Cardiac muscle cell (in vitro differentiated cells and primary cell): ENCODE results near the gene PRKCA. TPM values are rescaled to one million over a fixed set of nuclear protein-coding genes. Genes with fewer than 3 reads are reported as not detected.

ENCODE experiments used
- DNase-seq, 2 donors: peaks; one replicate each; pipeline versions ENCODE4 v3.0.0 to v3.0.0-alpha.2; 2010 to 2017; ENCODE audit warnings: low read depth in 1 of 2, low spot score in 1 of 2
- H3K27ac ChIP-seq: fragments of 200-600 bp; sonication (generic); 2 replicates; pipeline ENCODE4 v1.5.1; 2016
- H3K27me3 ChIP-seq: fragments of 200-600 bp; sonication (generic); 2 replicates; pipeline ENCODE4 v1.6.0; 2016; ENCODE audit warnings: control low read depth
- H3K36me3 ChIP-seq: fragments of 200-600 bp; sonication (generic); 2 replicates; pipeline ENCODE4 v1.5.1; 2016; ENCODE audit warnings: control low read depth
- H3K4me1 ChIP-seq: fragments of 200-600 bp; sonication (generic); 2 replicates; pipeline ENCODE4 v1.8.1; 2017; ENCODE audit warnings: low read depth, mild to moderate bottlenecking, mixed run types
- H3K4me3 ChIP-seq: fragments of 200-600 bp; sonication (generic); 2 replicates; pipeline ENCODE4 v1.5.1; 2016; ENCODE audit warnings: mild to moderate bottlenecking
- H3K9me3 ChIP-seq: fragments of 200-600 bp; sonication (generic); 2 replicates; pipeline ENCODE4 v1.5.1; 2017; ENCODE audit warnings: low read depth, mild to moderate bottlenecking, control low read depth
- CTCF ChIP-seq: IDR thresholded peaks from 2 replicates; pipeline ENCODE4 v1.5.1; 2012; ENCODE audit warnings: low read depth, mild to moderate bottlenecking, low read length
- polyA plus RNA-seq: library from polyadenylated mRNA; unstranded; fragments of >200 nt; fragmentation: Nextera tagmentation; extraction: Ambion mirVana; gene quantifications from 2 replicates; pipeline ENCODE4 v1.2.1, GENCODE V29; 2016
- total RNA-seq: library from RNA; depleted of rRNA; stranded (reverse); fragments of >200 nt; gene quantifications from 2 replicates; pipeline ENCODE4 v1.2.3, GENCODE V29; 2016

Gene PRKCA
- total and polyA plus RNA-seq, 2 experiments from 2014 or later = 3.1 to 10.3 TPM

- H3K27me3 ChIP-seq = no peaks in the 10 kb centered on the region
- no peaks in the 10 kb centered on the region for H3K9me3 ChIP-seq
- no peaks in the 10 kb centered on the region for H3K36me3 ChIP-seq
- H3K4me1 ChIP-seq = peaks cover 38% of the 10 kb centered on the region
- TF ChIP-seq CTCF = no peak
- H3K4me3 ChIP-seq = no peak overlapping the region
- DNase-seq = peak in 1 of 2 donors; percentile 36
- no peak overlapping the region for H3K27ac ChIP-seq
These were observed 414.0 kb downstream of the PRKCA start for GRCh38 chr17:66716236-66717026.

DNA sequence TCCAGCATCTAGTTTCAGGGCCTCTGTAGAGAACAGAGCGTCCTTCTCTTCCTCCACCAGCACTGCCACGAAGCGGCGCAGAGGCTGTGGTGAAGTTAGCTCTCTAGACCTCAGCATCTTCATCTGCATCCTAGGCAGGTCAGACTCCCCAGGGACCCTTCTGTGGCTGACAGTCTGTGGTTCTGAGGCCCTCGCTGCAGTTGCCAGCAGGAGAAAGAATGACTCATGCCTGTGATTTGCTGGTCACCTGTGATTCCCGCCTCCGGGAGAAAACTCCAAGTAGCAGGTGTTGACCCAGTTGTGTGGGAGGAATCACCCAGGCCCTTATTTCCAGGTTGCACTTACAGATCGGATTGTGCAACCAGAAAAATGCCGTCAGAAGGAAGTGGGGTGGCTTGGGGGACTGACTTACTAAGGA is 415.2 kb downstream of the PRKCA start:
- no peak for TF ChIP-seq CTCF

DNA sequence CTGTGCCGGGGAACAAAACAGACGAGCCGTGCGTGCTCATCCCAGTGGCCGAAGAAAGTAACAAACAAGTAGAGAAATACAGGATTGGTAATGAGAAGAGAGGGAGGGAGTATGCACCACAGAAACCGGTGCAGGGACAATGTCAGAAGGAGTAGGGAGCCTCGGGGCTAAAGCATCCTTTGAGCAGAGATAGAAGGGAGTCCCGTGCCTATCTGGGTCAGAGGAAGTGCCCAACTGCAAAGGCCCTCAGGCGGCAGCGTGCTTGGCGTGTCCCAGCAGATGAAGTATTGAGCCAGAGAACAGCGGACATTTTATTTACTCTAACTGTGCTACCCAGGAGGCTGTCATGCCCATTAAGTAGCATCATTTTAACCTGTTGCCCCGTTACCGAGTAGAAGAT is 417.6 kb downstream of the PRKCA start:
- no peaks in the 10 kb centered on the region for H3K9me3 ChIP-seq
- no peak for TF ChIP-seq CTCF
- H3K4me3 ChIP-seq = no peak overlapping the region
- H3K4me1 ChIP-seq = peaks cover 6% of the 10 kb centered on the region
- H3K36me3 ChIP-seq = no peaks in the 10 kb centered on the region
- no peak overlapping the region for H3K27ac ChIP-seq
- H3K27me3 ChIP-seq = no peaks in the 10 kb centered on the region
- no peak for DNase-seq

More for the DNA sequence above, 415.2 kb downstream of the PRKCA start:
- H3K4me3 ChIP-seq = no peak overlapping the region
- DNase-seq = no peak
- H3K36me3 ChIP-seq = no peaks in the 10 kb centered on the region
- H3K27me3 ChIP-seq = no peaks in the 10 kb centered on the region
- H3K9me3 ChIP-seq = no peaks in the 10 kb centered on the region
- no peak overlapping the region for H3K27ac ChIP-seq
- H3K4me1 ChIP-seq = peaks cover 27% of the 10 kb centered on the region

DNA sequence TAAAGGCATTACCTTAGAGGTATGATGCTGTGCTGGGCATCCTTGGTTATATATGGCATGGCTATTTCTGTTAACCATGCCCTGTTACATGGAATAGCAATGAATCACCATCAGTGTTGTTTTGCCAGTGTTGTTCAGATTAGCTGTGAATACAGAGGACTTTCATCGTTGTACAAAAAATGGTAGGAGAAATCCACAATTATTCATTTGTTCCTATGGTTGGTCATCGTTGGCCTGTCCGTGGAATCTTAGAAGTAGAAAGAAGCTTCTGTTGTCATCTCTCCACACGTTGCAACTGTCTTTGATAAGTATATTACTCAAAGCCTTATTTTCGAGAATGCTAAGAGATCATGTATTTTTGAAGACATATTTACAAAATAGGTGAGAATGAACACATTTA is 418.2 kb downstream of the PRKCA start:
- Histone ChIP-seq H3K27me3 (no peaks in the 10 kb centered on the region), H3K4me1 (peaks cover under 1% of the 10 kb centered on the region), H3K9me3 (no peaks in the 10 kb centered on the region), H3K36me3 (no peaks in the 10 kb centered on the region), H3K4me3 (no peak overlapping the region), H3K27ac (no peak overlapping the region)
- no peak for DNase-seq
- no peak for TF ChIP-seq CTCF

DNA sequence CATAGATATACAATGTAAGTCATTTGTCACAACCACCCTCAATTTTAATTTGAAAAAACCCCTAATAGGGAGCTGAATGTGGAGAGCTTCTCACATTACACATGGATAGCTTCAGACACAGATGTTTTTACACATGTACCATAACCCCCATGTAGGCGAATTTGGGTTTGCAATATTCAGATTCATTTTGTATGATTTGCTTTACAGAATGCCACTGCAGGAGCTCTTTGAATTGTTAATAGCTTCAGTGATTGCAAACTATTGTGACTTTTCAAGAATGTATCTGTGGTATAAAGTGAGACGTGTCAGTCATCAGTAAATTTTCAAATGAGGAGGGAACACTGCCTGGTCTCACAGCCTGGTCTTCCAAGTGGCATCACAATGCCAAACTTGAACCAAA is 419.9 kb downstream of the PRKCA start:
- H3K4me1 ChIP-seq = no peaks in the 10 kb centered on the region
- TF ChIP-seq CTCF = no peak
- H3K36me3 ChIP-seq = no peaks in the 10 kb centered on the region
- no peaks in the 10 kb centered on the region for H3K27me3 ChIP-seq
- H3K4me3 ChIP-seq = no peak overlapping the region
- DNase-seq = no peak
- no peaks in the 10 kb centered on the region for H3K9me3 ChIP-seq
- no peak overlapping the region for H3K27ac ChIP-seq
